Endothelial cell of umbilical vein (primary cell): ENCODE data around the gene TTC17. TPM values are rescaled to one million over a fixed set of nuclear protein-coding genes. Genes with fewer than 3 reads are reported as not detected.

Experiments
- BruUV-seq: library from RNA; stranded (reverse); fragments of 400-500 nt; replicated peaks from 2 replicates; lab custom pipeline; 2021; lab: Mats Ljungman, UMichigan
- CTCF ChIA-PET: fragments of 300-600, 350-600 bp; sonication (Branson Sonifier 250); formaldehyde crosslinking; loops from one replicate; lab custom pipeline; 2021; ENCODE audit warnings: antibody characterized with exemption, inconsistent platforms; lab: Charles Lee
- POLR2A ChIA-PET: fragments of 300-600, 350-600 bp; sonication (Branson Sonifier 250); formaldehyde crosslinking; loops from one replicate; lab custom pipeline; 2021; ENCODE audit warnings: antibody characterized with exemption, inconsistent platforms; lab: Charles Lee
- DNase-seq: peaks from one replicate; pipeline ENCODE4 v3.0.0-alpha.2; 2011; ENCODE audit warnings: low read depth, low spot score
- FAIRE-seq: peaks from 2 replicates; lab custom pipeline; 2011; peaks lifted over from hg19 to GRCh38; lab: Jason Lieb, UNC
- H2AFZ ChIP-seq: 2 replicates; pipeline ENCODE4 v1.6.0; 2012; ENCODE audit warnings: low read depth, low read length, control low read depth, inconsistent platforms
- H3K27ac ChIP-seq: 2 replicates; pipeline ENCODE4 v1.5.1; 2011; ENCODE audit warnings: low read depth, mild to moderate bottlenecking, control low read depth, low read length, moderate library complexity; ENCODE audit not compliant: insufficient read depth
- H3K27me3 ChIP-seq, 2 experiments: 2 replicates each; pipeline versions ENCODE4 v1.6.0 to v1.6.1; 2011; ENCODE audit warnings: low read length in 2 of 2, mixed read lengths in 1 of 2; ENCODE audit not compliant: control insufficient read depth in 2 of 2, insufficient read depth in 2 of 2
- H3K36me3 ChIP-seq, 2 experiments: 2 replicates in 1 of 2; 3 replicates in 1 of 2; pipeline ENCODE4 v1.5.1; 2011; ENCODE audit warnings: low read length in 2 of 2, mild to moderate bottlenecking in 1 of 2, moderate library complexity in 1 of 2; ENCODE audit not compliant: control insufficient read depth in 2 of 2, insufficient read depth in 2 of 2; ENCODE audit errors: extremely low read depth in 1 of 2
- H3K4me1 ChIP-seq: 3 replicates; pipeline ENCODE4 v1.5.1; 2011; ENCODE audit warnings: mild to moderate bottlenecking, low read length; ENCODE audit not compliant: control insufficient read depth, insufficient read depth; ENCODE audit errors: extremely low read depth
- H3K4me2 ChIP-seq: 2 replicates; pipeline ENCODE4 v1.6.1; 2011; ENCODE audit warnings: low read length, control low read depth, mixed read lengths; ENCODE audit not compliant: insufficient read depth
- H3K4me3 ChIP-seq, 3 experiments: fragments of 200-600 bp in 1 of 3; sonication (generic), shearing (Covaris generic) in 1 of 3; replicated peaks in 1 of 3; 2 replicates each; pipeline ENCODE4 v1.5.1; 2011 to 2016; ENCODE audit warnings: control low read depth in 3 of 3, low read length in 3 of 3, mild to moderate bottlenecking in 2 of 3, inconsistent platforms in 1 of 3, low read depth in 1 of 3, moderate library complexity in 1 of 3; ENCODE audit not compliant: insufficient read depth in 1 of 3
- H3K79me2 ChIP-seq: 2 replicates; pipeline ENCODE4 v1.6.0; 2012; ENCODE audit warnings: low read length, inconsistent platforms; ENCODE audit not compliant: control insufficient read depth, insufficient read depth
- H3K9ac ChIP-seq: replicated peaks from 2 replicates; pipeline ENCODE3; 2011; ENCODE audit warnings: low read length, control low read depth; ENCODE audit not compliant: insufficient read depth; ENCODE audit errors: extremely low read depth
- H3K9me1 ChIP-seq: replicated peaks from 3 replicates; pipeline ENCODE4 v1.6.0; 2011; ENCODE audit warnings: mild to moderate bottlenecking, low read length; ENCODE audit not compliant: control insufficient read depth, insufficient read depth; ENCODE audit errors: extremely low read depth
- H3K9me3 ChIP-seq: replicated peaks from 2 replicates; pipeline ENCODE4 v1.5.1; 2012; ENCODE audit warnings: low read length, inconsistent platforms; ENCODE audit not compliant: control insufficient read depth, insufficient read depth
- H4K20me1 ChIP-seq: replicated peaks from 2 replicates; pipeline ENCODE3; 2011; ENCODE audit warnings: mild to moderate bottlenecking, low read length; ENCODE audit not compliant: control insufficient read depth, insufficient read depth; ENCODE audit errors: extremely low read depth
- CTCF ChIP-seq, 2 donors: IDR thresholded peaks; 1 replicate in 1 of 2; 2 replicates in 1 of 2; pipeline ENCODE4 v1.5.1; 2011; ENCODE audit warnings: low read length in 2 of 2, mild to moderate bottlenecking in 2 of 2, moderate library complexity in 2 of 2, control low read depth in 1 of 2, inconsistent platforms in 1 of 2, low read depth in 1 of 2; ENCODE audit not compliant: insufficient read depth in 1 of 2; ENCODE audit errors: extremely low read depth in 1 of 2
- EZH2 ChIP-seq: IDR thresholded peaks from 2 replicates; pipeline ENCODE4 v1.6.1; 2012; ENCODE audit warnings: borderline replicate concordance, low read depth, mild to moderate bottlenecking, moderate library complexity, low read length, inconsistent platforms; ENCODE audit not compliant: severe bottlenecking
- FOS ChIP-seq: IDR thresholded peaks from 2 replicates; pipeline ENCODE4 v1.6.1; 2011; ENCODE audit warnings: mild to moderate bottlenecking, low read length, moderate library complexity, borderline replicate concordance; ENCODE audit not compliant: insufficient read depth
- GATA2 ChIP-seq: IDR thresholded peaks from 2 replicates; pipeline ENCODE4 v1.7.0; 2011; ENCODE audit warnings: low read depth, mild to moderate bottlenecking, moderate library complexity, mixed read lengths, low read length; ENCODE audit not compliant: insufficient read length, insufficient read depth
- JUN ChIP-seq: IDR thresholded peaks from 2 replicates; pipeline ENCODE4 v1.6.1; 2011; ENCODE audit warnings: borderline replicate concordance, low read depth; ENCODE audit not compliant: insufficient read length, insufficient read depth
- MYC ChIP-seq: IDR thresholded peaks from one replicate; pipeline ENCODE4 v1.6.1; 2011; ENCODE audit warnings: mild to moderate bottlenecking, low read depth, low read length
- POLR2A ChIP-seq: IDR thresholded peaks from 2 replicates; pipeline ENCODE4 v1.6.1; 2012; ENCODE audit warnings: low read depth, mild to moderate bottlenecking, control low read depth, low read length
- POLR2AphosphoS5 ChIP-seq: IDR thresholded peaks from 2 replicates; pipeline ENCODE4 v1.6.1; 2012; ENCODE audit warnings: low read depth, mild to moderate bottlenecking, control low read depth, low read length, moderate library complexity; ENCODE audit not compliant: insufficient read depth
- dilution Hi-C: fragments of 300-500 bp; cut with MboI; formaldehyde crosslinking; loops from one replicate; pipeline ENCODE4 v1.15.0; 2019; ENCODE audit warnings: low sequenced_read_pairs; ENCODE audit not compliant: extremely low pct_ligation_motif_present
- intact Hi-C: fragments of 100-400 bp; cut with micrococcal nuclease; formaldehyde crosslinking; loops from one replicate; pipeline ENCODE4 v1.10.0; 2022
- polyA plus RNA-seq, 4 experiments: library from polyadenylated mRNA; depleted of rRNA in 3 of 4; stranded (reverse) in 3 of 4; unstranded in 1 of 4; fragments of >200 nt; gene quantifications; 2 replicates each; pipeline versions ENCODE4 v1.2.1 to v1.2.3, GENCODE V29; 2011 to 2012; ENCODE audit warnings: missing spikeins in 1 of 4
- total RNA-seq: library from RNA; stranded (reverse); gene quantifications from 2 replicates; pipeline ENCODE4 v1.2.3, GENCODE V29; 2021
- TF ChIP-seq, protein P1 (sequence below): IDR thresholded peaks from 2 replicates; pipeline ENCODE4 v1.6.1; 2011; ENCODE audit not compliant: insufficient read depth, insufficient read length

The TTC17 gene
- total and polyA plus RNA-seq, 2 donors (not counting 3 experiments of a cell fraction or from before 2014, with no cell fraction given): 60.7 to 66.8 TPM

DNA sequence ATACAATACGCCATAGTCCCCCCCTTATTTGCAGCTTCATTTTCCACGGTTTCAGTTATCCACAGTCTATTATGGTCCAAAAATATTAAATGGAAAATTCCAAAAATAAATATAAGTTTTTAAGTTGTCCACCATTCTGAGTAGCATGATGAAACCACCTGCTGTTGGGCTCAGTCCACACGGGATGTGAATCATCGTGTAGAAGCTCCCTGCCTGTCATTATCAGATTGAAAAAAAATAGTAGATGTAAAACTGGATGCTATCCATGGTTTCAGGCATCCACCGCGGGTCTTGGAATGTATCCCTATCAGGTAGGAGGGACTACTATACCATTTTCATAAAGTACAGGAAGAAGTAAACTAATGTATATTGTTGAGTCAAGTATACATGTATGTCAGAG, 127.4 kb downstream of the TTC17 start:
- no peak overlapping the region for H3K27ac ChIP-seq
- peaks cover 0 to 2% of the 10 kb centered on the region in 2 experiments for H3K36me3 ChIP-seq
- H3K9me1 ChIP-seq: no peaks in the 10 kb centered on the region
- no peaks in the 10 kb centered on the region for H3K79me2 ChIP-seq
- intact Hi-C loops (loop anchor here (5.0 kb wide), 1 partner anchor 419 kb away; no protein-coding TSS in a partner anchor), dilution Hi-C loops (no loop called here)
- no peaks in the 10 kb centered on the region for H3K27me3 ChIP-seq
- CTCF ChIA-PET: no interaction called here
- TF ChIP-seq FOS (no peak), POLR2AphosphoS5 (no peak), POLR2A (no peak), JUN (no peak), CTCF (IDR thresholded peaks at IDR 0.05; ENCODE audit: extremely low read depth in 1 of 2, insufficient read depth in 1 of 2, low read depth in 1 of 2, low read length in 2 of 2) (no peak), MYC (no peak), EZH2 (no peak), GATA2 (no peak)
- TF ChIP-seq, protein P1, sequence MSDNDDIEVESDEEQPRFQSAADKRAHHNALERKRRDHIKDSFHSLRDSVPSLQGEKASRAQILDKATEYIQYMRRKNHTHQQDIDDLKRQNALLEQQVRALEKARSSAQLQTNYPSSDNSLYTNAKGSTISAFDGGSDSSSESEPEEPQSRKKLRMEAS: no peak
- H2AFZ ChIP-seq: no peak overlapping the region
- no peak overlapping the region for H3K4me3 ChIP-seq
- no peaks in the 10 kb centered on the region for H3K9me3 ChIP-seq
- H3K9ac ChIP-seq: no peak overlapping the region
- no peaks in the 10 kb centered on the region for H4K20me1 ChIP-seq
- POLR2A ChIA-PET: no interaction called here
- H3K4me1 ChIP-seq: no peaks in the 10 kb centered on the region
- FAIRE-seq (no peak), DNase-seq (no peak)
- BruUV-seq: no TSS peak
- no peak overlapping the region for H3K4me2 ChIP-seq
